SU-DHL-6 (cell line): ENCODE measurements around the gene HS6ST3.

ENCODE experiments used
- EZH2phosphoT487 ChIP-seq: fragments of 200-600 bp; sonication (generic), shearing (Covaris generic); conservative IDR thresholded peaks from 2 replicates; pipeline ENCODE4 v1.6.1; 2018; ENCODE audit warnings: mild to moderate bottlenecking, antibody characterized with exemption, low read length, moderate library complexity, mixed read lengths
- TF ChIP-seq, protein P1 (sequence below): fragments of 200-600 bp; sonication (generic); IDR thresholded peaks from one replicate; pipeline ENCODE4 v1.5.1; 2017; ENCODE audit warnings: antibody characterized with exemption, mild to moderate bottlenecking, low read length, moderate library complexity; ENCODE audit not compliant: insufficient read depth, poor library complexity, severe bottlenecking

DNA sequence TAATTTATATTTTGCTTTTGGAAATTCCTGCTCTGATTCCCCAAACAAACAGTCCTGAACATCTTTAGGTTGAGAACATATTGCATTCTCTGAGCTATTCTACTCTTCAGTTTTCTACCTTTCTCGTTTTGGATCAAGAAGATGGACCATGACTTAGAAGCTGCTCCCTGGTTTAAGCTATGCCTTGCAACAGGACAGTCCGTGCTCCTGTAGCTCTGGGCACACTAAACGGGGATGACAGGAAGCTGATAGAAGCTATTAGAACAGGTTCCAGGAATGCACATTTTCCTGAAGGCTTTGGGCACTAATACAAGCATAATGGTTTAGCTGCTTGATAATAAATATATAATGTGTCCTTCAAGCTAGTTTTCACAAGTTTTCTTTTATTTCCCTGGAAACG is 385.2 kb downstream of the HS6ST3 start:
- TF ChIP-seq, protein P1, sequence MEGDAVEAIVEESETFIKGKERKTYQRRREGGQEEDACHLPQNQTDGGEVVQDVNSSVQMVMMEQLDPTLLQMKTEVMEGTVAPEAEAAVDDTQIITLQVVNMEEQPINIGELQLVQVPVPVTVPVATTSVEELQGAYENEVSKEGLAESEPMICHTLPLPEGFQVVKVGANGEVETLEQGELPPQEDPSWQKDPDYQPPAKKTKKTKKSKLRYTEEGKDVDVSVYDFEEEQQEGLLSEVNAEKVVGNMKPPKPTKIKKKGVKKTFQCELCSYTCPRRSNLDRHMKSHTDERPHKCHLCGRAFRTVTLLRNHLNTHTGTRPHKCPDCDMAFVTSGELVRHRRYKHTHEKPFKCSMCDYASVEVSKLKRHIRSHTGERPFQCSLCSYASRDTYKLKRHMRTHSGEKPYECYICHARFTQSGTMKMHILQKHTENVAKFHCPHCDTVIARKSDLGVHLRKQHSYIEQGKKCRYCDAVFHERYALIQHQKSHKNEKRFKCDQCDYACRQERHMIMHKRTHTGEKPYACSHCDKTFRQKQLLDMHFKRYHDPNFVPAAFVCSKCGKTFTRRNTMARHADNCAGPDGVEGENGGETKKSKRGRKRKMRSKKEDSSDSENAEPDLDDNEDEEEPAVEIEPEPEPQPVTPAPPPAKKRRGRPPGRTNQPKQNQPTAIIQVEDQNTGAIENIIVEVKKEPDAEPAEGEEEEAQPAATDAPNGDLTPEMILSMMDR = no peak
- no peak for TF ChIP-seq EZH2phosphoT487
